Measurements from ENCODE around the gene DTWD2.
"Not testable (repeated sequence)": the region's sequence is repeated elsewhere in the genome, so short reads cannot be mapped to it uniquely, and the experiment has no call there.

The DTWD2 gene

GRCh38 chr5:118946138-118946800, 42.1 kb downstream of the DTWD2 start:
- no peak for DNase-seq

- no peak for DNase-seq
Observed at GRCh38 chr5:118937393-118938061, 50.8 kb downstream of the DTWD2 start.

DNA sequence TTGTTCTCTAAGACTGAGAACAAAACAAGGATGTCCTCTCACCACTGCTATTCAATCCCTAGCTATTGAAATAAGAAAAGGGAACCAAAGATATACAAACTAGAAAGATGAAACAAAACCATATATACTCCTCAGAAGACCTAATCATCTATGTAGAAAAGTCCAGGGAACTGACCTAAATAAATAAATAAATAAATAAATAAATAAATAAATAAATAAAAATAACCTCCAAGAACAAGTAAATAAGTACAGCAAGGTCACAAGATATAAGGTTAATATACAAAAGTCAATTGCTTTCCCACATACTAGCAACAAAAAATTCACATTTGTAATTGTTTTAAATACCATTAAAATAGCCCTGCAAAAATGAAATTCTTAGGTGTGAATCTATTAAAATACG, 54.6 kb downstream of the DTWD2 start:
- no peak for DNase-seq

DNA sequence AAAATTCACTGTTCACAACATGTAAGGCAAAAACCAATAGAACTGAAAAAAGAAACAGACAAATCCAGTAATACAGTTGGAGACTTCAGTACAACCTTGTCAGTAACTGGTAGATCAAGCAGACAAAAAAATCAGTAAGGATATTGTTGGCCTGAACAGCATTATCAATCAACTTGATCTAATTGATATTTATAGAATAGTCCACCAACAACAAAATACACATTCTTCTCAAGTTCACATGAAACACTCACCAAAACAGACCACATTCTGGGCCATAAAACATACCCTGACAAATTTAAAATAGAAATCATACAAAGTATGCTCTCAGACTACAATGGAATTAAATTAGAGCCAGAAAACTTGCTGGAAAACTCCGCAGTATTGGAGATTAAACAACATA, 56.8 kb downstream of the DTWD2 start:
- no peak for DNase-seq

DNA sequence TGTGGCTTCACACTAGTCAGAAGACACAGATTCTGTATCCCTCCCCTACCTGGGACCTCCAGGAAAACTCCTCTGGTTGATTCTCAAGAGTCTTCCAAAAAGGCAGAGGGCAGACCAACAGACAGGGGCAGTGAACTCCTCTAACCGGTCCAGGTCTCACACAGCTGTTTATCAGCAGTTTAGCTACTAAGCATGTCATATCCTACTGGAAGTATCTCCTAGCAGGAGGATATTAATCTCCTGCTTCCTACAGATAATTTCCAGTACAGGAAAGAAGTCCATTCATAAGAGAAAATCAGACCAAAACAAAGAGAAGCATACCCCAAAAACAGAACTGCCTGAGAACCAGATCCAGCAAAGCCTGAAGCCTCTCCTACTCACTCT, 64.3 kb downstream of the DTWD2 start:
- no peak for DNase-seq

GRCh38 chr5:118923295-118924005, 64.9 kb downstream of the DTWD2 start:
- DNase-seq = no peak

DNA sequence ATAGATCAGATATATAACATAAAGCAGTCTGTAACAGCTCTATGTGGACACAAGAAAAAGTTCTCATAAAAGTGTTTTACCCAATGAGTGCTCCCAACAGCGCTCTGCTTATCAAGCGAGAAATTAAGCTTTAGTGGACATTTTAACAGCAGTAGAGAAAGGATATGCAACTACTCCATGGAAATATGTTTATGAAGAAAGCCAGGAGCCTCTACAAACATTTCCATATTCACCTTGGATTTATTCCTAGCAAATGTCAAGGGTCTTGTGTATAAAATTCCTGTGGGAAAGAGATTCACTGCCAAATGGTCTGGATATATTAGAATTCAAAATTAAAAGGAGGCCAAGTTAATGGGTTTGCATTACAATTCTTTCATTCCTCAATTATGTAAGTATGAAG, 66.5 kb downstream of the DTWD2 start:
- no peak for DNase-seq

- no peak for DNase-seq
Observed at GRCh38 chr5:118919016-118919415, 69.3 kb downstream of the DTWD2 start.

DNA sequence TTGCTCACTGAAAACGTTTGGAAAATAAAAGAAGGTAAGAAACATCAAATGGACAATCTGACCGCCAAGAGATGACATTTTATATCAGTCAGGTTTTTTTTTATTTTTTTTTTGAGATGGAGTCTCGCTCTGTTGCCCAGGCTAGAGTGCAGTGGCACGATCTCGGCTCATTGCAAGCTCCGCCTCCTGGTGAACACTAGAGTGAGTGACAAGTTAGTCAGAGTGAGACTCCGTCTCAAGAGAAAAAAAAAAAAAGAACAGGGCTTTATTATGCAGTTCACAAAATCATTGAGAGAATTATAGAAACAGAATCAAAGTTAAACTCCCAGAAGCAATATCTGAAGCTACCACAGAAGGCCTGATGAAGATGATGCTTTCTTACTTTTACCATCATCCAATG, 70.1 kb downstream of the DTWD2 start:
- DNase-seq = no peak

GRCh38 chr5:118907536-118907935, 80.8 kb downstream of the DTWD2 start:
- not testable (repeated sequence) for DNase-seq

DNA sequence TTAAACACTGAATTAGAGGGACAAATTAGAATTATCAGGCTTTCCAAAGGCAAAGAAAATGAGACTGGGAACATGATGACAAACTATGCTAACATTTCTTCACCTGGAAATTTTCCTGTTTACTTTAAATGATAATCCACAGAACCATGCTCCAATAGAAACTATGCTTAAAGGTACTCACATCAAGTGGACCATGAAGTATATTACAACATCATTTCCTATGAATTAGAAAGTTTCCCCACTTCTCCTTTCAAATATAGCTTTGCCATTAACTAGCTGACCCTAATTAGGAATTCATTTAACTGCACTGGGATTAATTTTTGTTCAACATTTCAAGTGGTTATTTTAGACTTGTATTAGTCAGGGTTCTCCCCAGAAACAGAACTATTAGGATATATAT, 81.4 kb downstream of the DTWD2 start:
- no peak for DNase-seq

DNA sequence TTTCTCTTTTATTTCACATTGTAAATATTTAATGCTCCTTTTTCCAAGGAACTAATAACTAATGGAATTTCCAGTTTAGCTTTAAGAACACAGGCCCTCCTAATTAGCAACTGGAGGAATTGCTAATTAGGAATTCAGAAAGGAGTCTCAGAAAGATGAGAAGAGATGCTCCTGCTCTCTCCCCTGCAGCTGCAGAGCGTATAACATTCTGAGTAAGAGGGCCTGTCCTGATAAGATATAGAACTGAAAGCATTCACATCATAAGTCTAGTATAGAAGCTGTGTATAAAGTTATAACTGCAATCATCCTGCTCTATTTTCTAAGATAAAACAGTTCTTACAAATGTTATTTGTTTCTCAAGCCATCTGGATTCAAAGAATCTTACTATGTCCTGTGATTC, 83.2 kb downstream of the DTWD2 start:
- no peak for DNase-seq

- DNase-seq = no peak
Observed at GRCh38 chr5:118902656-118903438, 85.5 kb downstream of the DTWD2 start.

- DNase-seq = no peak
Observed at GRCh38 chr5:118894709-118895108, 93.6 kb downstream of the DTWD2 start.

DNA sequence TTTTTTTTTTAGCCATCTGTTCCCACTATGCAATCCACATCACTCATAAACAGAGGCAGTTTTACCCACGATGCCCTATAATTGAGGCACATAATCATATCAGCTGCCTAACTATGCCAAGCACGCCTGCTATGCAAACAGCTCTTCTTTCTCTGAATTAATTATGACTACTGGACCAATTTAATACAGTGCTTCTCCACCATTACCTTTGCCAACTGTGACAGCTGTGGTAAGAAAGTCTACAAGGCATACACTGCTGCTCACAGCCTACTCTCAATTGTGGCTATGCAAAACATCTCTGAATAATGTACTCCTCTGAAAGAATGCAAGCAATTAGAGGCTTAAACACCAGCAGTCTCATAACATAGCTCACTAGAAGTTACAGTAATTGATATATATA, 97.1 kb downstream of the DTWD2 start:
- no peak for DNase-seq

- DNase-seq = no peak
Observed at GRCh38 chr5:118889165-118889564, 99.2 kb downstream of the DTWD2 start.

DNA sequence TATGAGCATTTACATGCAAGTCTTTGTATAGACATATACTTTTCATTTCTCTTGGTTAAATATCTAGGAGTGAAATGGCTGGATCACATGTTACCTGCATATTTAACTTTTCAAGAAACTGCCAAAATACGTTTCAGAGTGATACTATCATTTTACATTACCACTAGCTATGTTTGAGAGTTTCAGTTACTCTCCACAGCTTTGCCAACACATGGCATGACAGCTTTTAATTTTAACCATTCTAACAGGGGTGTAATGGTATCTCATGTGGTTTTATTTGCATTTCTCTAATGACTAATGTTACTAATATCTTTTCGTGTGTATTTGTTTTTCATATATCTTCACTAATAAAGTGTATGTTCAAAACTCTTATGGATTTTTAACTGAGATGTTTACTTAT, 99.8 kb downstream of the DTWD2 start:
- no peak for DNase-seq

GRCh38 chr5:118883362-118883761, 105.0 kb downstream of the DTWD2 start:
- DNase-seq = no peak

GRCh38 chr5:118882666-118883065, 105.7 kb downstream of the DTWD2 start:
- no peak for DNase-seq

- not testable (repeated sequence) for DNase-seq
Observed at GRCh38 chr5:118876852-118877251, 111.5 kb downstream of the DTWD2 start.

- no peak for DNase-seq
Observed at GRCh38 chr5:118875131-118875530, 113.2 kb downstream of the DTWD2 start.

DNA sequence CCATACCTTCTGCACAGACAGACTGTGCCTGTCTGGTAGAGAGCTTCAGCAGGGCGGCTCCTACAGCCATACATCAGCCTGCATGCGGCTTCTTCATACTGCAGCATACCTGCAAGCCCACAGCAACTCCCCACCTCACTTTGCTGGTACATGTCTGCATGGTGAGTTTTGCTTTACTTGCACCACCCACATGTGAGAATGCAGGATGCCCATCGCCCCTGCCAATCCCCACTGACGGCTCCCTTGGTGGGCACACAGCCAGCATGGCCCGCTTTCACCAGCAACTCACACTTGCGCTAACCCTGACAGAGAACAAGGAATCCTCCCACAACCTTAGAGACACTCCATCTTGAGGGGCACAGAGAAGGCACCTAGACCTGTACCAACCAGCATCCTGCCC, 114.9 kb downstream of the DTWD2 start:
- no peak for DNase-seq

DNA sequence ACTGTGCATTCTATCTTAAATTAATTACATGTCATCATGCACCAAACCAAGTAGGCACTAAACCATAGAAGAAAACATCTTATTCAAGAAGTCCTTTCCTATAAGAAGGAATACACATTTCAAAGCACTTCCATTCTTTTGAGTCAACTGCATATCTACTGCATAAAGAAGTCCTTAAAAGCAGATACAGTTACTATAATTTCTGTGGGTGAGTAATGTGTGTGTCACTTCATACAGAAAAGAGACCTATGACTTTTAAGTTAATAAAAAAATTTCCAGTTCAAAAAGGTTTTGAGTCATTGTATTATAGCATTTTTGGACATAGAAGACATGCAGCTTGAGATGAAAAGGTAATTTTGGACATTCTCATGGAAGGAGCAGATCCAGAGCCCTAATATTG, 125.0 kb downstream of the DTWD2 start:
- no peak for DNase-seq

GRCh38 chr5:118862596-118862995, 125.8 kb downstream of the DTWD2 start:
- DNase-seq = no peak
